Measurements from ENCODE around the gene SEM1. TPM values are rescaled to one million over a fixed set of nuclear protein-coding genes. Genes with fewer than 3 reads are reported as not detected.

Gene SEM1
- total RNA-seq, 1 donor from 2014 or later: 50.8 TPM

GRCh38 chr7:96719164-96719563 is 9.5 kb upstream of the SEM1 start:
- peaks cover 2% of the 10 kb centered on the region for H3K9me3 Mint-ChIP-seq (ENCODE audit: unreplicated experiment)
- H3K4me2 ChIP-seq (ENCODE audit: low read length): no peak overlapping the region
- no peak overlapping the region for H3K27ac Mint-ChIP-seq (ENCODE audit: unreplicated experiment)

GRCh38 chr7:96718107-96719003 is 8.7 kb upstream of the SEM1 start:
- FAIRE-seq (no peak), DNase-seq (ENCODE audit: low read depth) (no peak)
- peaks cover 7% of the 10 kb centered on the region for H3K4me1 Mint-ChIP-seq (ENCODE audit: low read depth, unreplicated experiment)
- Histone ChIP-seq H3K4me3 (ENCODE audit: insufficient read depth, low read depth, low read length) (no peak overlapping the region), H3K9me3 (ENCODE audit: insufficient read depth, low read depth, low read length) (peaks cover under 1% of the 10 kb centered on the region), H3K27me3 (ENCODE audit: insufficient read depth, low read length) (no peaks in the 10 kb centered on the region), H3K9ac (ENCODE audit: low read length) (no peak overlapping the region), H3K79me2 (ENCODE audit: insufficient read depth, low read length) (no peaks in the 10 kb centered on the region), H3K4me1 (ENCODE audit: insufficient read depth, low read length) (no peaks in the 10 kb centered on the region), H3K27ac (ENCODE audit: low read depth, low read length) (no peak overlapping the region), H3K4me2 (ENCODE audit: low read length) (no peak overlapping the region), H2AFZ (ENCODE audit: low read depth, low read length) (no peak overlapping the region), H4K20me1 (ENCODE audit: insufficient read depth, low read length) (no peaks in the 10 kb centered on the region), H3K36me3 (ENCODE audit: insufficient read depth, low read length) (no peaks in the 10 kb centered on the region)
- no peak overlapping the region for H3K4me3 Mint-ChIP-seq (ENCODE audit: unreplicated experiment)
- H3K9me3 Mint-ChIP-seq (ENCODE audit: unreplicated experiment): peaks cover 6% of the 10 kb centered on the region
- H3K27ac Mint-ChIP-seq (ENCODE audit: unreplicated experiment): no peak overlapping the region
- TF ChIP-seq EZH2 (IDR thresholded peaks at IDR 0.05; ENCODE audit: insufficient read depth, low read length): no peak
- TF ChIP-seq, protein P1, sequence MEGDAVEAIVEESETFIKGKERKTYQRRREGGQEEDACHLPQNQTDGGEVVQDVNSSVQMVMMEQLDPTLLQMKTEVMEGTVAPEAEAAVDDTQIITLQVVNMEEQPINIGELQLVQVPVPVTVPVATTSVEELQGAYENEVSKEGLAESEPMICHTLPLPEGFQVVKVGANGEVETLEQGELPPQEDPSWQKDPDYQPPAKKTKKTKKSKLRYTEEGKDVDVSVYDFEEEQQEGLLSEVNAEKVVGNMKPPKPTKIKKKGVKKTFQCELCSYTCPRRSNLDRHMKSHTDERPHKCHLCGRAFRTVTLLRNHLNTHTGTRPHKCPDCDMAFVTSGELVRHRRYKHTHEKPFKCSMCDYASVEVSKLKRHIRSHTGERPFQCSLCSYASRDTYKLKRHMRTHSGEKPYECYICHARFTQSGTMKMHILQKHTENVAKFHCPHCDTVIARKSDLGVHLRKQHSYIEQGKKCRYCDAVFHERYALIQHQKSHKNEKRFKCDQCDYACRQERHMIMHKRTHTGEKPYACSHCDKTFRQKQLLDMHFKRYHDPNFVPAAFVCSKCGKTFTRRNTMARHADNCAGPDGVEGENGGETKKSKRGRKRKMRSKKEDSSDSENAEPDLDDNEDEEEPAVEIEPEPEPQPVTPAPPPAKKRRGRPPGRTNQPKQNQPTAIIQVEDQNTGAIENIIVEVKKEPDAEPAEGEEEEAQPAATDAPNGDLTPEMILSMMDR (IDR thresholded peaks at IDR 0.05; ENCODE audit: insufficient read depth, low read depth, low read length): no peak
- no peaks in the 10 kb centered on the region for H3K36me3 Mint-ChIP-seq (ENCODE audit: low read depth, unreplicated experiment)
- no peaks in the 10 kb centered on the region for H3K27me3 Mint-ChIP-seq (ENCODE audit: low read depth, unreplicated experiment)

More at GRCh38 chr7:96719164-96719563, 9.5 kb upstream of the SEM1 start:
- Histone ChIP-seq H3K27ac (ENCODE audit: low read depth, low read length) (no peak overlapping the region), H3K79me2 (ENCODE audit: insufficient read depth, low read length) (no peaks in the 10 kb centered on the region), H3K9me3 (ENCODE audit: insufficient read depth, low read depth, low read length) (no peaks in the 10 kb centered on the region), H3K27me3 (ENCODE audit: insufficient read depth, low read length) (no peaks in the 10 kb centered on the region), H3K4me3 (ENCODE audit: insufficient read depth, low read depth, low read length) (no peak overlapping the region), H3K36me3 (ENCODE audit: insufficient read depth, low read length) (no peaks in the 10 kb centered on the region), H4K20me1 (ENCODE audit: insufficient read depth, low read length) (no peaks in the 10 kb centered on the region), H3K4me1 (ENCODE audit: insufficient read depth, low read length) (no peaks in the 10 kb centered on the region), H3K9ac (ENCODE audit: low read length) (no peak overlapping the region), H2AFZ (ENCODE audit: low read depth, low read length) (no peak overlapping the region)
- H3K27me3 Mint-ChIP-seq (ENCODE audit: low read depth, unreplicated experiment): no peaks in the 10 kb centered on the region
- H3K4me1 Mint-ChIP-seq (ENCODE audit: low read depth, unreplicated experiment): peaks cover 7% of the 10 kb centered on the region
- DNase-seq (ENCODE audit: low read depth): no peak
- no peak for FAIRE-seq
- H3K4me3 Mint-ChIP-seq (ENCODE audit: unreplicated experiment): no peak overlapping the region
- H3K36me3 Mint-ChIP-seq (ENCODE audit: low read depth, unreplicated experiment): no peaks in the 10 kb centered on the region
- TF ChIP-seq, protein P1 (IDR thresholded peaks at IDR 0.05; ENCODE audit: insufficient read depth, low read depth, low read length): no peak
- TF ChIP-seq EZH2 (IDR thresholded peaks at IDR 0.05; ENCODE audit: insufficient read depth, low read length): no peak

GRCh38 chr7:96713037-96713436 is 3.4 kb upstream of the SEM1 start:
- Histone ChIP-seq H4K20me1 (ENCODE audit: insufficient read depth, low read length) (peaks cover 10% of the 10 kb centered on the region), H3K9ac (ENCODE audit: low read length) (no peak overlapping the region)
- FAIRE-seq: no peak

More at GRCh38 chr7:96713037-96713436, 3.4 kb upstream of the SEM1 start:
- Mint-ChIP-seq H3K27me3 (ENCODE audit: low read depth, unreplicated experiment) (no peaks in the 10 kb centered on the region), H3K4me3 (ENCODE audit: unreplicated experiment) (no peak overlapping the region), H3K4me1 (ENCODE audit: low read depth, unreplicated experiment) (peaks cover under 1% of the 10 kb centered on the region), H3K9me3 (ENCODE audit: unreplicated experiment) (peaks cover 15% of the 10 kb centered on the region), H3K36me3 (ENCODE audit: low read depth, unreplicated experiment) (no peaks in the 10 kb centered on the region), H3K27ac (ENCODE audit: unreplicated experiment) (no peak overlapping the region)
- H2AFZ ChIP-seq (ENCODE audit: low read depth, low read length): no peak overlapping the region
- peaks cover 17% of the 10 kb centered on the region for H3K79me2 ChIP-seq (ENCODE audit: insufficient read depth, low read length)
- H3K27me3 ChIP-seq (ENCODE audit: insufficient read depth, low read length): no peaks in the 10 kb centered on the region
- no peak for TF ChIP-seq EZH2 (IDR thresholded peaks at IDR 0.05; ENCODE audit: insufficient read depth, low read length)
- no peaks in the 10 kb centered on the region for H3K36me3 ChIP-seq (ENCODE audit: insufficient read depth, low read length)
- peaks cover 6% of the 10 kb centered on the region for H3K9me3 ChIP-seq (ENCODE audit: insufficient read depth, low read depth, low read length)
- H3K4me3 ChIP-seq (ENCODE audit: insufficient read depth, low read depth, low read length): no peak overlapping the region
- H3K4me2 ChIP-seq (ENCODE audit: low read length): no peak overlapping the region
- peaks cover 4% of the 10 kb centered on the region for H3K4me1 ChIP-seq (ENCODE audit: insufficient read depth, low read length)
- H3K27ac ChIP-seq (ENCODE audit: low read depth, low read length): no peak overlapping the region
- no peak for DNase-seq (ENCODE audit: low read depth)
